NCI-H526 treated with DMSO at 0.1 percent for 48 hours (cell line): Measurements from ENCODE around the gene GSC2.

Experiments
- DNase-seq: peaks from one replicate; lab custom pipeline; 2025; lab: John Stamatoyannopoulos, UW

GSC2 gene

GRCh38 chr22:19149991-19150390, at the start of gene GSC2:
Gene GSC2, minus strand, starts transcription at chr22:19150292. Its CDS starts 9 bp downstream, at chr22:19150283.
- no peak for DNase-seq

GRCh38 chr22:19199479-19199878, 49.4 kb upstream of the GSC2 start:
- no peak for DNase-seq

- no peak for DNase-seq
Observed at GRCh38 chr22:19197997-19198865, 48.1 kb upstream of the GSC2 start.

- no peak for DNase-seq
Observed at GRCh38 chr22:19196841-19197612, 46.9 kb upstream of the GSC2 start.

- no peak for DNase-seq
Observed at GRCh38 chr22:19195796-19196731, 46.0 kb upstream of the GSC2 start.

GRCh38 chr22:19194766-19195536, 44.9 kb upstream of the GSC2 start:
- DNase-seq, result no peak

- DNase-seq, result no peak
Observed at GRCh38 chr22:19193879-19194278, 43.8 kb upstream of the GSC2 start.

GRCh38 chr22:19187716-19188563, 37.8 kb upstream of the GSC2 start:
- DNase-seq, result no peak

GRCh38 chr22:19184276-19184997, 34.3 kb upstream of the GSC2 start:
- no peak for DNase-seq

GRCh38 chr22:19183216-19183615, 33.1 kb upstream of the GSC2 start:
- no peak for DNase-seq

GRCh38 chr22:19182472-19183157, 32.5 kb upstream of the GSC2 start:
- DNase-seq, result no peak

- no peak for DNase-seq
Observed at GRCh38 chr22:19181786-19182471, 31.8 kb upstream of the GSC2 start.

- no peak for DNase-seq
Observed at GRCh38 chr22:19180740-19181410, 30.8 kb upstream of the GSC2 start.

- DNase-seq, result no peak
Observed at GRCh38 chr22:19180234-19180633, 30.1 kb upstream of the GSC2 start.

- peak; percentile 58 for DNase-seq
Observed at GRCh38 chr22:19179497-19180048, 29.5 kb upstream of the GSC2 start.

- peak; percentile 58 for DNase-seq
Observed at GRCh38 chr22:19178657-19179496, 28.8 kb upstream of the GSC2 start, which contains the start of gene SLC25A1. Gene SLC25A1, minus strand, starts transcription at chr22:19178736. Its CDS starts 63 bp downstream, at chr22:19178673.
